Muscle layer of colon (tissue), 2 donors: ENCODE results near the gene BRD8.
A peak's percentile ranks its signal among the peaks of the same experiment; 100 is the strongest.
"Not testable (repeated sequence)": the region's sequence is repeated elsewhere in the genome, so short reads cannot be mapped to it uniquely, and the experiment has no call there.

Experiments
- H3K27ac ChIP-seq: one replicate; pipeline ENCODE4 v1.7.0; 2013; ENCODE audit warnings: low read depth, mild to moderate bottlenecking, low read length, moderate library complexity
- H3K27me3 ChIP-seq, 2 donors: one replicate each; pipeline ENCODE4 v1.7.0; 2013; ENCODE audit warnings: low read length in 2 of 2, mild to moderate bottlenecking in 2 of 2; ENCODE audit not compliant: insufficient read depth in 2 of 2, control insufficient read depth in 1 of 2
- H3K36me3 ChIP-seq: one replicate; pipeline ENCODE4 v1.7.0; 2013; ENCODE audit warnings: mild to moderate bottlenecking, low read length; ENCODE audit not compliant: insufficient read depth
- H3K4me1 ChIP-seq: one replicate; pipeline ENCODE4 v1.7.0; 2013; ENCODE audit warnings: mild to moderate bottlenecking, low read length; ENCODE audit not compliant: insufficient read depth
- H3K4me3 ChIP-seq, 2 donors: one replicate each; pipeline ENCODE4 v1.7.0; 2013; ENCODE audit warnings: low read length in 2 of 2, low read depth in 1 of 2, mild to moderate bottlenecking in 1 of 2, moderate library complexity in 1 of 2
- H3K9ac ChIP-seq: one replicate; pipeline ENCODE4 v1.7.0; 2013; ENCODE audit warnings: low read length
- H3K9me3 ChIP-seq: one replicate; pipeline ENCODE4 v1.7.0; 2013; ENCODE audit warnings: mild to moderate bottlenecking, low read length
- donor health status: abdominal sarcoma.
- donor health status: Adenocarcinoma of cecum.

Gene BRD8

GRCh38 chr5:138157626-138158025 is 20.8 kb downstream of the BRD8 start:
- Histone ChIP-seq H3K27me3 (no peaks in the 10 kb centered on the region), H3K9ac (no peak overlapping the region), H3K36me3 (peaks cover 59% of the 10 kb centered on the region), H3K27ac (no peak overlapping the region), H3K9me3 (no peaks in the 10 kb centered on the region), H3K4me3 (no peak overlapping the region), H3K4me1 (no peaks in the 10 kb centered on the region)

GRCh38 chr5:138155977-138156376 is 22.5 kb downstream of the BRD8 start:
- H3K9me3 ChIP-seq, H3K4me3 ChIP-seq, H3K27me3 ChIP-seq, H3K4me1 ChIP-seq, H3K9ac ChIP-seq, H3K27ac ChIP-seq: not testable (repeated sequence)
- peaks cover 44% of the 10 kb centered on the region for H3K36me3 ChIP-seq

- no peaks in the 10 kb centered on the region for H3K36me3 ChIP-seq
- no peak overlapping the region for H3K4me3 ChIP-seq
- H3K4me1 ChIP-seq, result no peaks in the 10 kb centered on the region
- no peaks in the 10 kb centered on the region for H3K9me3 ChIP-seq
- H3K27ac ChIP-seq, result no peak overlapping the region
- no peak overlapping the region for H3K9ac ChIP-seq
- no peaks in the 10 kb centered on the region for H3K27me3 ChIP-seq
Measured at GRCh38 chr5:138149530-138149929, 28.9 kb downstream of the BRD8 start.

GRCh38 chr5:138148811-138149210 is 29.6 kb downstream of the BRD8 start:
- Histone ChIP-seq H3K27me3 (no peaks in the 10 kb centered on the region), H3K9me3 (no peaks in the 10 kb centered on the region), H3K36me3 (no peaks in the 10 kb centered on the region), H3K4me3 (no peak overlapping the region), H3K27ac (no peak overlapping the region), H3K4me1 (no peaks in the 10 kb centered on the region), H3K9ac (no peak overlapping the region)

- not testable (repeated sequence) for H3K27ac ChIP-seq, H3K9me3 ChIP-seq, H3K4me1 ChIP-seq, H3K4me3 ChIP-seq, H3K27me3 ChIP-seq, H3K9ac ChIP-seq, H3K36me3 ChIP-seq
Measured at GRCh38 chr5:138143578-138143977, 34.9 kb downstream of the BRD8 start.

- no peaks in the 10 kb centered on the region for H3K27me3 ChIP-seq
- H3K27ac ChIP-seq, result no peak overlapping the region
- peaks cover 4% of the 10 kb centered on the region for H3K4me1 ChIP-seq
- no peak overlapping the region for H3K9ac ChIP-seq
- H3K4me3 ChIP-seq, result no peak overlapping the region
- H3K9me3 ChIP-seq, result no peaks in the 10 kb centered on the region
- no peaks in the 10 kb centered on the region for H3K36me3 ChIP-seq
Measured at GRCh38 chr5:138141734-138142133, 36.7 kb downstream of the BRD8 start.

GRCh38 chr5:138140268-138140667 is 38.2 kb downstream of the BRD8 start:
- Histone ChIP-seq H3K36me3 (no peaks in the 10 kb centered on the region), H3K9me3 (no peaks in the 10 kb centered on the region)

GRCh38 chr5:138139781-138140090 is 38.7 kb downstream of the BRD8 start:
- H3K27me3 ChIP-seq, result no peaks in the 10 kb centered on the region
- no peaks in the 10 kb centered on the region for H3K36me3 ChIP-seq
- H3K4me3 ChIP-seq, result peak overlapping the region; percentile 12 to 74
- no peak overlapping the region for H3K27ac ChIP-seq
- peaks cover 4% of the 10 kb centered on the region for H3K4me1 ChIP-seq
- no peak overlapping the region for H3K9ac ChIP-seq
- no peaks in the 10 kb centered on the region for H3K9me3 ChIP-seq

More at GRCh38 chr5:138140268-138140667, 38.2 kb downstream of the BRD8 start:
- Histone ChIP-seq H3K9ac (no peak overlapping the region), H3K27me3 (no peaks in the 10 kb centered on the region), H3K4me3 (no peak overlapping the region), H3K27ac (no peak overlapping the region), H3K4me1 (peaks cover 4% of the 10 kb centered on the region)

GRCh38 chr5:138138949-138139780 is 39.3 kb downstream of the BRD8 start, which contains the start of gene NME5:
NME5 (minus strand) TSS chr5:138139428; CDS start chr5:138138780, 648 bp downstream.
- Histone ChIP-seq H3K4me3 (peak within 1 kb of the TSS; percentile 12 to 74), H3K27ac (no peak within 1 kb of the TSS), H3K9me3 (no peaks in the 10 kb centered on the region), H3K36me3 (no peaks in the 10 kb centered on the region), H3K4me1 (peaks cover 4% of the 10 kb centered on the region), H3K27me3 (no peaks in the 10 kb centered on the region), H3K9ac (no peak within 1 kb of the TSS)

GRCh38 chr5:138132543-138132942 is 45.9 kb downstream of the BRD8 start:
- Histone ChIP-seq H3K27ac (no peak overlapping the region), H3K4me3 (no peak overlapping the region)

GRCh38 chr5:138129347-138129746 is 49.1 kb downstream of the BRD8 start:
- Histone ChIP-seq H3K4me3 (no peak overlapping the region), H3K9me3 (no peaks in the 10 kb centered on the region), H3K27ac (no peak overlapping the region), H3K9ac (no peak overlapping the region), H3K4me1 (no peaks in the 10 kb centered on the region), H3K36me3 (no peaks in the 10 kb centered on the region), H3K27me3 (no peaks in the 10 kb centered on the region)

More at GRCh38 chr5:138132543-138132942, 45.9 kb downstream of the BRD8 start:
- Histone ChIP-seq H3K36me3 (no peaks in the 10 kb centered on the region), H3K9ac (no peak overlapping the region), H3K27me3 (no peaks in the 10 kb centered on the region), H3K9me3 (no peaks in the 10 kb centered on the region), H3K4me1 (no peaks in the 10 kb centered on the region)

- no peaks in the 10 kb centered on the region for H3K27me3 ChIP-seq
- H3K9me3 ChIP-seq, result no peaks in the 10 kb centered on the region
- H3K9ac ChIP-seq, result no peak overlapping the region
- H3K4me1 ChIP-seq, result no peaks in the 10 kb centered on the region
- H3K36me3 ChIP-seq, result no peaks in the 10 kb centered on the region
- H3K4me3 ChIP-seq, result no peak overlapping the region
- H3K27ac ChIP-seq, result no peak overlapping the region
Measured at GRCh38 chr5:138128334-138128733, 50.1 kb downstream of the BRD8 start.
